Measurements from ENCODE around the gene TTC7B. TPM values are rescaled to one million over a fixed set of nuclear protein-coding genes. Genes with fewer than 3 reads are reported as not detected.
A peak's percentile ranks its signal among the peaks of the same experiment; 100 is the strongest.

TTC7B gene
- total RNA-seq, 1 donor from 2014 or later = 83.1 TPM

GRCh38 chr14:90643982-90644670, 172.1 kb downstream of the TTC7B start:
- Mint-ChIP-seq H3K27me3 (ENCODE audit: unreplicated experiment) (peaks cover 7% of the 10 kb centered on the region), H3K4me3 (ENCODE audit: unreplicated experiment) (no peak overlapping the region), H3K36me3 (ENCODE audit: unreplicated experiment) (no peaks in the 10 kb centered on the region), H3K9me3 (ENCODE audit: unreplicated experiment) (peaks cover 4% of the 10 kb centered on the region), H3K4me1 (ENCODE audit: low read depth, unreplicated experiment) (peaks cover 9% of the 10 kb centered on the region), H3K27ac (ENCODE audit: unreplicated experiment) (no peak overlapping the region)
- TF ChIP-seq CTCF (IDR thresholded peaks at IDR 0.05; ENCODE audit: partially characterized antibody, unreplicated experiment) = no peak
- DNase-seq = no peak

- H3K27ac Mint-ChIP-seq (ENCODE audit: unreplicated experiment) = peak overlapping the region; percentile 16
- H3K9me3 Mint-ChIP-seq (ENCODE audit: unreplicated experiment) = peaks cover 4% of the 10 kb centered on the region
- TF ChIP-seq CTCF (IDR thresholded peaks at IDR 0.05; ENCODE audit: partially characterized antibody, unreplicated experiment) = no peak
- H3K36me3 Mint-ChIP-seq (ENCODE audit: unreplicated experiment) = no peaks in the 10 kb centered on the region
- H3K4me3 Mint-ChIP-seq (ENCODE audit: unreplicated experiment) = no peak overlapping the region
- peaks cover 7% of the 10 kb centered on the region for H3K27me3 Mint-ChIP-seq (ENCODE audit: unreplicated experiment)
- peaks cover 9% of the 10 kb centered on the region for H3K4me1 Mint-ChIP-seq (ENCODE audit: low read depth, unreplicated experiment)
- no peak for DNase-seq
These were observed 173.9 kb downstream of the TTC7B start for GRCh38 chr14:90642244-90642717.

GRCh38 chr14:90641615-90642243, 174.5 kb downstream of the TTC7B start:
- Mint-ChIP-seq H3K27ac (ENCODE audit: unreplicated experiment) (no peak overlapping the region), H3K4me1 (ENCODE audit: low read depth, unreplicated experiment) (peaks cover 6% of the 10 kb centered on the region), H3K36me3 (ENCODE audit: unreplicated experiment) (no peaks in the 10 kb centered on the region), H3K27me3 (ENCODE audit: unreplicated experiment) (peaks cover 5% of the 10 kb centered on the region), H3K4me3 (ENCODE audit: unreplicated experiment) (no peak overlapping the region), H3K9me3 (ENCODE audit: unreplicated experiment) (peaks cover 4% of the 10 kb centered on the region)
- no peak for TF ChIP-seq CTCF (IDR thresholded peaks at IDR 0.05; ENCODE audit: partially characterized antibody, unreplicated experiment)
- peak; percentile 35 for DNase-seq

- no peak for TF ChIP-seq CTCF (IDR thresholded peaks at IDR 0.05; ENCODE audit: partially characterized antibody, unreplicated experiment)
- H3K36me3 Mint-ChIP-seq (ENCODE audit: unreplicated experiment) = no peaks in the 10 kb centered on the region
- peaks cover 4% of the 10 kb centered on the region for H3K9me3 Mint-ChIP-seq (ENCODE audit: unreplicated experiment)
- no peak overlapping the region for H3K27ac Mint-ChIP-seq (ENCODE audit: unreplicated experiment)
- H3K4me1 Mint-ChIP-seq (ENCODE audit: low read depth, unreplicated experiment) = peaks cover 6% of the 10 kb centered on the region
- no peak overlapping the region for H3K4me3 Mint-ChIP-seq (ENCODE audit: unreplicated experiment)
- H3K27me3 Mint-ChIP-seq (ENCODE audit: unreplicated experiment) = peaks cover 5% of the 10 kb centered on the region
- no peak for DNase-seq
These were observed 175.1 kb downstream of the TTC7B start for GRCh38 chr14:90641168-90641567.

- no peak for TF ChIP-seq CTCF (IDR thresholded peaks at IDR 0.05; ENCODE audit: partially characterized antibody, unreplicated experiment)
- H3K4me3 Mint-ChIP-seq (ENCODE audit: unreplicated experiment) = no peak overlapping the region
- H3K36me3 Mint-ChIP-seq (ENCODE audit: unreplicated experiment) = no peaks in the 10 kb centered on the region
- peaks cover 5% of the 10 kb centered on the region for H3K4me1 Mint-ChIP-seq (ENCODE audit: low read depth, unreplicated experiment)
- H3K9me3 Mint-ChIP-seq (ENCODE audit: unreplicated experiment) = peaks cover 4% of the 10 kb centered on the region
- DNase-seq = no peak
- H3K27ac Mint-ChIP-seq (ENCODE audit: unreplicated experiment) = no peak overlapping the region
- H3K27me3 Mint-ChIP-seq (ENCODE audit: unreplicated experiment) = peaks cover 5% of the 10 kb centered on the region
These were observed 176.6 kb downstream of the TTC7B start for GRCh38 chr14:90639641-90640040.
